GM18870 (cell line): Measurements from ENCODE around the gene FBL.
"Not testable (repeated sequence)": the region's sequence is repeated elsewhere in the genome, so short reads cannot be mapped to it uniquely, and the experiment has no call there.

Experiments
- ATAC-seq: cut with Tn5 transposase; IDR thresholded peaks from one replicate; pipeline ENCODE4 v1.9.1; 2021; ENCODE audit warnings: moderate library complexity; ENCODE audit not compliant: unreplicated experiment

The FBL gene

GRCh38 chr19:39877488-39877887 lies 31.3 kb upstream of the FBL start:
- not testable (repeated sequence) for ATAC-seq

- not testable (repeated sequence) for ATAC-seq
These were observed 30.3 kb upstream of the FBL start for GRCh38 chr19:39876486-39876885.

DNA sequence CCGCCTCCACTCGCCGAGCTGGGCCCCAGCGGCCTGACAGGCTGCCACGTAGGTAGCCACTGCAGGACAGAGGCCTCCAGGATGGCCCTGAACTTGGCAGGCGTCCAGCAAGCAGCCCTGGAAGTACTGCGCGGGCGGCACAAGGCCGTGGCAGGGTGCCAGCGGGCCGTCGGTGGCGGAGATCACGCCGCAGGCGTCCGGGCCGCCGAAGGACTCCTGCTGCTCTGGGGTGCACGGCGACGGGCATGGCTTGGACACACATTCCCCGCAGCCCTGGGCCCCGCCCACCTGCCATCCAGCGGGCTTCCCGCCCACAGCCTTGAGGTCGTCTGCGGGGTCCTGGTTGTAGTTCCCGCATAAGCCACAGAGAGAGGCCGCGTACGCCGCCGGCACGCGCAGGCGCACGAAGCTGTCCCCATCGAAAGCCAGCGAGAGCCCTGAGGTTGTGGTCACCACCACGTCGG lies 29.3 kb upstream of the FBL start:
- ATAC-seq, result not testable (repeated sequence)

- ATAC-seq, result no peak
These were observed 28.2 kb upstream of the FBL start for GRCh38 chr19:39874404-39874803.

DNA sequence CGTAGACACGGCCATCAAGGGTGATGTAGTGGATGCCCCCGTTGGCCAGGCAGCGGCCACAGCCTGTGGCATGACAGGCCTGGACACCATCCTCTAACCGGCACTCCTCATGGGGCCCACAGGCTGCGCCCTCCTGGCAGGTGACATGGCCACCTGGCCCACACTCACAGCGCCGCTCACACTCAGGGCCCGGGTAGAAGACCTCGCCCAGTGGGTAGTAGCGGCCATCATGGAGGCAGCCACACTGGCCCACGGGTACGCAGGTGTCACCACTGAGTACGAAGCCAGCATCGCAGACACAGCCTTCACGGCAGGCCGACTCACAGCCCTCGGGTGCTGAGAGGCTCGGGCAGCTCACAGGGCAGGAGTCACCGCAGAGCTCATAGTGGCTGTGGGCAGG lies 27.2 kb upstream of the FBL start:
- no peak for ATAC-seq

DNA sequence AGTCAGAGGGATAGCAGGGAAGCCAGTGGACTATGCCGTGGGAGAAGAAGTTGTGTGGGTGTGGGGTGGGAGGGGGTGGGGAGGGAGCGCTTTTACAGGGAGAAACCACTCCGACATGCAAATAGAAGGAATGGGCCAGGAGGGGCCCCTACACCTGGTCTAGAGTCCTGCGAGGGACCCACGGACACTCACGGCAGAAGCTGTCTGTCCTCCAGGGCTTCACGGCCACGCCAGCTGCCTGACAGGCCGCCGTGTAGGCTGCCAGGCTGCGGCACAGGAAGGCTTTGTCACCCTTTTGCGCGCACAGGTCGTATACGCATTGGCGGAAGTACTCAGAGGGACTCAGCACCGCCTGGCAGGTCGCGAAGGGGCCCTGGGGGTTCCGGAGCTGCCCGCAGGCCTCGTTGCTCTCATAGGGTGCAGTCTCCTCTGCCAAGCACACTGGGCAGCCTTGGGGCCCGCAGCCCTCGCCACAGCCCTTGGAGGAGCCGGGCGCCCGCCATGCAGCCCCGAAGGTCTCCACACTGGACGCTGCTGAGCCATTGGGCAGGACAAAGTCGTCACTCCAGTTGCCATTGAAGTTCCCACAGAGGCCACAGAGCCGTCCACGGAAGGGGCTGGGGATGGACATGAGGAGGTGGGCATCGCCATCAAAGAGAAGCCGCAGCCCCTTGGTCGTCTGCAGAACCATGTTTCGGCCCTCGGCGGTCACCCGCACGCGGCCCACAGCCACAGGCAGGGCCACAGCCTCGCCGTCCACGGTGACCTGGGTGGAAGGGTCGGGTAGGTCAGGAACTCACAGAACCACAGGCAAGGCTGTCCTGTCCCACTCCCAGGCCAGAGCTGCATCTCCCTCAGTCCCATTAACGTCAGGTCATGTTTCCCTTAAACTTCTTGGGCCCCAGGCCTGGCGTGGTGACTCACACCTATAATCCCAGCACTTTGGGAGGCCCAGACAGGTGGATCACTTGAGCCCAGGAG lies 26.0 kb upstream of the FBL start:
- no peak for ATAC-seq

- ATAC-seq, result no peak
These were observed 25.2 kb upstream of the FBL start for GRCh38 chr19:39871362-39871761.

DNA sequence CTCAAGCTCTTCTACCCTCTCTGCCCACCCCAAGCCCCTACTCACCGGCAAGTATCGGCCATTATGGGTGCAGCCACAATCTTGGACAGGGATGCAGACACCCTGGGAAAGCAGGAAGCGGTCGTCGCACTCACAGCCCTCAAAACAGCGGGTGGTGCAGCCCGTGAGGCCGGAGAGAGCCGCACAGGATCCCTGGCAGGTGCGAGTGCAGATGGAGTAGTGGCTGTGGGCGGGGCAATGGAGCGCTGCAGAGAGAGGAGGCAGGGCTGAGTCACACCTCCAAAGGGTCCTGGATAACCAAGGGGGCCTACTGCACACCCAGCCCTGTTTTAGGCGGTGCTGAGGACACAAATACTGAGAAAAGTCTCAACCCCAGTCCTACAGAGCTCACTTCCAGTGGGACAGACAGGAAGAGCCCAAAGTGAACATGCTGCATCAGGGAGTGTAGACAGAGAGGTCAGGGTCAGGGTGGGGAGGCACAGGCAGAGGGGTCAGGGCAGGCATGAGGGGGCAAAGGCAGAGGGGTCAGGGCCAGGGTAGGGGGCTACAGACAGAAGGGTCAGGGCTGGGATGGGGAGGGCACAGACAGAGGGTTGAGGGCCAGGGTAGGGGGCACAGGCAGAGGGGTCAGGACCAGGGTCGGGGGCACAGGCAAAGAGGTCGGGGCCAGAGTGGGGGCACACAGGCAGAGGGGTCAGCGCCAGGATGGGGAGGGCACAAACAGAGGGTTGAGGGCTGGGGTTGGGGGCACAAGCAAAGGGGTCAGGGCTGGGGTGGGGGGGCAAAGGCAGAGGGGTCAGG lies 24.2 kb upstream of the FBL start:
- ATAC-seq, result no peak

GRCh38 chr19:39867952-39868351 lies 21.8 kb upstream of the FBL start:
- no peak for ATAC-seq

DNA sequence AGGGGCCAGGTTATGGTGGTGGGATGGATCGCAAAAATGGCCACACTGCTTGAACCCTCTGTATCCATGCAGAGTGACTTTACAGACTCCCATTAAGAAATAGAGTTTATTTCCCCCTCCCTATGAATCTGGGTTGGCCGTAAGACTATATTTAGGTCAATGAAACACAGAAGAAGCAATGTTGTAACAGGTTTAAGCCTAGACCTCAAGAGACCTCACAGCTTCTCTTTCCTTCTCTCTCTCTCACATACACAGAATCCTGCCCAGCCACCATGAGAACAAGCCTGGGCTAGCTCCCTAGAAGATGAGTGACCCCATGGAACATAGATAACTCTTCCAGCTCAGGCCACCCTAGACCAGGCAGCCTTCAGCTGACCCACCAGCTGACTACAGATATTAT lies 21.0 kb upstream of the FBL start:
- no peak for ATAC-seq

- ATAC-seq, result no peak
These were observed 19.8 kb upstream of the FBL start for GRCh38 chr19:39865953-39866352.

GRCh38 chr19:39865186-39865585 lies 19.0 kb upstream of the FBL start:
- no peak for ATAC-seq

DNA sequence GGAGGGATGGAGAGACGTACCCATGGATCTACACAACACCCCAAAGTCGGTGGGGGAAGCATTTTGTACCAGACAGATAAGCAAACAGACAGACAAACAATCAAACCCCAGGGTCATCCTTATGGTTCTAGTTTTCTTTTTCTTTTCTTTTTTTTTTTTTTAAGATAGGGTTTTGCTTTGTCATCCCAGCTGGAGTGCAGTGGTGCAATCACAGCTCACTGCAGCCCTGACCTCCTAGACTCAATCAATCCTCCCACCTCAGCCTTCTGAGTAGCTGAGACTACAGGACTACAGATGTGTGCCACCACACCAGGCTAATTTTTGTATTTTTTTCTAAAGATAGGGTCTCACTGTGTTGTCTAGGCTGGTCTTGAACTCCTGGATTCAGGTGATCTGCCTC lies 17.9 kb upstream of the FBL start:
- ATAC-seq, result no peak

DNA sequence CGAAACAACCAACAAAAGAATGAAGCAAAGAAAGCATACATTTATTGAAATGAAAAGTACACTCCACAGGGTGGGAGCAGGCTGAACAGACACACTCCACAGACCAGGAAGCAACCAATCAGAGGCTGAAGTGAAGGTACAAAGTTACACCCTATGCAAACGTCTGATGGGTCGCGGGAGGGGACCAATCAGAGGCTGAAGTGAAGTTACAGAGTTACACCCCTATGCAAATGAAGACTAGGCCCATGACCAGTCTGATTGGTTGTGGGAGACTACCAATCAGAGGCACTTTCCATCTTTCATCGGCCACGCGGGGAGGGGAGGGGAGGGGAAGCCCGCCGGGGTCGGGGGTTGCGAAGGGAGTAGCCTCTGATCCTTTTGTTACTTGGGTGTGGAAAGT lies 12.4 kb upstream of the FBL start:
- no peak for ATAC-seq

- no peak for ATAC-seq
These were observed 6.7 kb upstream of the FBL start for GRCh38 chr19:39852882-39853281.

GRCh38 chr19:39850892-39851291 lies 4.7 kb upstream of the FBL start:
- ATAC-seq, result no peak

DNA sequence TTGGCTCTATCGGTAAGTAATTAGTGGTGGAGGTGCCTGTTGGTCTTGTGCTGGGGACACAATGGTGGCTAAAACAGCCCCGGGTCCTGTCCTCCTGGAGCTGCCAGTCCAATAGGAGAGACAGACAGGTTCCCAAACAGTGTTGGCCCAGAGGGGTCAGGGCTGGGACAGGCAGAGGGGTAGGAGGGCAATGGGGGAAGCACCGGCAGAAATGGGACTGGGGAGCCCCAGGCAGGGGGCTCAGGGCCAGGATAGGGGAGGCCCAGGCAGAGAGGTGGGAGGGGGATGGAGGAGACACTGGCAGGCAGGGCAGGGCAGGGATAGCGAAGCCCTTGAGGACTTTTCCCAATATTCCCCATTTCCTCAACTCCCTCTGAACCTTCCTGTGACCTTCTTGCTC lies 2.2 kb upstream of the FBL start:
- ATAC-seq, result no peak

- no peak for ATAC-seq
These were observed 1.3 kb upstream of the FBL start for GRCh38 chr19:39847525-39847924.

- no peak for ATAC-seq
These were observed 703 bp upstream of the FBL start for GRCh38 chr19:39846678-39847486.

DNA sequence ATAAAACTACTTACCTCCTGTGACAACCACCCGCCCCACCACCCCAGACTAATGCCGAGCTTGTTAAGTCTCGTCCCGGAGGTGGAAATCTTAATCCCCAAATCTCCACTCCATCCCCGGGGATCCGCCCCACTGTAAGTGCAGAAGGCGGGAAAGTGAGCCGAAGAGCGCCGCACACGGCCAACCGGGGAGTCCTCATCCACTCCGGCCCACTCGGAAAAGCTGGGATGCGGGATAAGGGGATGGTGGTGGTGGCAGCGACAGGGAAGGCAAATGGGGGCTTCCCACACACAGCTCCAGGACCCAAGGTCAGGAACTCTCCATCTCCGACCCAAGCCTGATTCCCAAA lies 621 bp downstream of the FBL start:
- ATAC-seq, result no peak

DNA sequence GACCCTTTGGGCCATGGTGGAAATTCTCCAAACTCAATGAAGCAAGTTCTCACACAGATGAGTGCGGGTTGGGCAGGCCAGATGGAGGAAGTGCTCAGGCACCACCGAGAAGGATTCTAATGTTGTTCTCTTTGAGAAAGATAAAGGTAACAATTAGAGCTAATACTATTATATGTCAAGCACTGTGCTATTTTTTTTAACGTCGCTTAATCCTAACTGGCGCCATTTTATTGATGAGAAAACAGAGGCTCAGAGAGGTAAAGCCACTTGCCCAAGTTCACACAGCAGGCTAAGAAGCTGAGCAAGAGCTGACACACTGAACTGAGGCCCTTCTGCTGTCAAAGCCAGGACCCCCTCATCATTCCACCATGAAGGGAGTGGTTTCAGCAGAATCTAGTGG lies 1.0 kb downstream of the FBL start:
- ATAC-seq, result no peak
